GM21390 (cell line): ENCODE data around the gene MIXL1.
A peak's percentile ranks its signal among the peaks of the same experiment; 100 is the strongest.
"Not testable (repeated sequence)": the region's sequence is repeated elsewhere in the genome, so short reads cannot be mapped to it uniquely, and the experiment has no call there.

ENCODE experiments used
- ATAC-seq: cut with Tn5 transposase; IDR thresholded peaks from one replicate; pipeline ENCODE4 v1.9.1; 2021; ENCODE audit not compliant: unreplicated experiment

MIXL1 gene

GRCh38 chr1:226223157-226223785, at the start of gene MIXL1:
TSS of gene MIXL1 (plus strand) at chr1:226223664. CDS start at chr1:226223682, 18 bp downstream.
- ATAC-seq, result peak; percentile 38

GRCh38 chr1:226176870-226177269, 46.6 kb upstream of the MIXL1 start:
- no peak for ATAC-seq

GRCh38 chr1:226181996-226182714, 41.3 kb upstream of the MIXL1 start:
- no peak for ATAC-seq

GRCh38 chr1:226185141-226186036, 38.1 kb upstream of the MIXL1 start:
- no peak for ATAC-seq

GRCh38 chr1:226186124-226187018, 37.1 kb upstream of the MIXL1 start, which contains the start of gene ACBD3:
TSS of gene ACBD3 (minus strand) at chr1:226186741. CDS start at chr1:226186675, 66 bp downstream.
- peak; percentile 96 for ATAC-seq

- no peak for ATAC-seq
These were observed 36.5 kb upstream of the MIXL1 start for GRCh38 chr1:226187019-226187322.

GRCh38 chr1:226187380-226187779, 36.1 kb upstream of the MIXL1 start:
- no peak for ATAC-seq

GRCh38 chr1:226195144-226195543, 28.3 kb upstream of the MIXL1 start:
- no peak for ATAC-seq

GRCh38 chr1:226199971-226200370, 23.5 kb upstream of the MIXL1 start:
- no peak for ATAC-seq

GRCh38 chr1:226201029-226201593, 22.4 kb upstream of the MIXL1 start:
- ATAC-seq, result no peak

GRCh38 chr1:226202246-226202645, 21.2 kb upstream of the MIXL1 start:
- no peak for ATAC-seq

- ATAC-seq, result not testable (repeated sequence)
These were observed 20.8 kb upstream of the MIXL1 start for GRCh38 chr1:226202666-226203065.

- ATAC-seq, result no peak
These were observed 20.2 kb upstream of the MIXL1 start for GRCh38 chr1:226203240-226203639.

- no peak for ATAC-seq
These were observed 19.8 kb upstream of the MIXL1 start for GRCh38 chr1:226203655-226204054.

GRCh38 chr1:226204198-226204597, 19.3 kb upstream of the MIXL1 start:
- no peak for ATAC-seq

GRCh38 chr1:226207048-226207447, 16.4 kb upstream of the MIXL1 start:
- no peak for ATAC-seq

- ATAC-seq, result no peak
These were observed 14.0 kb upstream of the MIXL1 start for GRCh38 chr1:226209307-226210059.

- ATAC-seq, result no peak
These were observed 12.8 kb upstream of the MIXL1 start for GRCh38 chr1:226210571-226211176.

- no peak for ATAC-seq
These were observed 12.2 kb upstream of the MIXL1 start for GRCh38 chr1:226211181-226211821.
